GM08714 (cell line): Measurements from ENCODE around the gene ATF7IP.

Experiments used
- H3K4me3 ChIP-seq: fragments of 200-500 bp; sonication (Bioruptor generic); 2 replicates; pipeline ENCODE4 v1.5.1; 2014; ENCODE audit warnings: mild to moderate bottlenecking, low read length, inconsistent platforms
- ZNF274 ChIP-seq: IDR thresholded peaks from 2 replicates; pipeline ENCODE4 v1.6.1; 2012; ENCODE audit warnings: mild to moderate bottlenecking, low read depth, low read length

The ATF7IP gene

DNA sequence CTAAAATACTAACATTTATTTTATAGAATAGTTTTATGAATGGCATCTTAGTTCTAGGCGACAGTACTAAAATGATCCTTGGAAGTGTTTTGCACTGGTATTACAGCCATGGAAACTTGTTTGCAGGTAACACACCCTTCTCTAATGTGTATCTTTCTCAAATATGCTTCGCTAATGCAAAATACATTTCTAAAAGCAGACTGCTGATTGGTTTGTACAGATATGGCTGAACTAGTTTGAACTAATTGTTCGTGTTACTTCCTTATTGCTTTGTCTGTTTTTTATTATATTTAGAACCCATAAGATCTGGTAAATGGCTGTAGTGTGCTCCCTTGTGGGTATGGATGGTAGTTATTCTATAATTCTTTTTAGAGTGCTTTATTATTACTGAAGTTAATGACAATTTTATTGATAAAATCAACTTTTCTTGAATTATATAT is 53.0 kb downstream of the ATF7IP start:
- no peak overlapping the region for H3K4me3 ChIP-seq
- TF ChIP-seq ZNF274: no peak

DNA sequence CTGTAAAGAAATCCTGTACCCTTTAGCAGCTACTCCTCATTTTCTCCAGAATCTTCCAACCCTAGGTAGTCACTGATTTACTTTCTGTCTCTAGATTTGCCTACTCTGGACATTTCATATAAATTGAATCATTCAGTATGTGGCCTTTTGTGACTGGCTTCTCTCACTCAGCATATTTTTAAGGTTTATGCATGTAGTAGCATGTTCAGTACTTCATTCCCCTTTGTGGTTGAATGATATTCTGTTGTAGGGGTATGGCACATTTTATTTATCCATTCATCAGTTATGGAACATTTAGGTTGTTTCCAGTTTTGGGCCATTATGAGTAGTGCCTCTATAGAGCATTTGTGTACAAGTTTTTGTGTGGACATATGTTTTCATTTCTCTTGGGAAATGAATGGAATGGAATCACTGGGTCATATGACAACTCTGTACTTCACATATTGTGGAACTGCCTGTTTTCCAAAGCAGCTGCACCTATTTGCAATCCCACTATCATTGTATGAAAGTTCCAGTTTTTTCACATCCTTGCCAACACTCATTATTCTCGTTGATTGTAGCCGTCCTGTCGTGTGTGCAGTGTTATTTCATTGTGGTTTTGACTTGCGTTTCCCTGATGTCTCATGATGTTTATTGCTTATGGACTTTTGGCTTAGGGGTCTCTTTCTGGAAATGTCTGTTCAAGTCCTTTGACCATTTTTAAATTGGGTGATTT is 57.2 kb downstream of the ATF7IP start:
- no peak for TF ChIP-seq ZNF274
- H3K4me3 ChIP-seq: no peak overlapping the region

DNA sequence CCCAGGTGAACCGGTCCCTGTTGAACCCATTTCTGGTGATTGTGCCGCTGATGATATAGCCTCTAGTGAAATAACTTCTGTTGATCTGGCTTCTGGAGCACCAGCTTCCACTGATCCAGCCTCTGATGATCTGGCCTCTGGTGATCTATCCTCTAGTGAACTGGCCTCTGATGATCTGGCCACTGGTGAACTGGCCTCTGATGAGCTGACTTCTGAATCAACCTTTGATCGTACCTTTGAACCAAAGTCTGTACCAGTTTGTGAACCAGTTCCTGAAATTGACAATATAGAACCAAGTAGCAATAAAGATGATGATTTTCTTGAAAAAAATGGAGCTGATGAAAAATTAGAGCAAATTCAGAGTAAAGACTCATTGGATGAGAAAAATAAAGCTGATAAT is 59.1 kb downstream of the ATF7IP start:
- no peak for TF ChIP-seq ZNF274
- no peak overlapping the region for H3K4me3 ChIP-seq

DNA sequence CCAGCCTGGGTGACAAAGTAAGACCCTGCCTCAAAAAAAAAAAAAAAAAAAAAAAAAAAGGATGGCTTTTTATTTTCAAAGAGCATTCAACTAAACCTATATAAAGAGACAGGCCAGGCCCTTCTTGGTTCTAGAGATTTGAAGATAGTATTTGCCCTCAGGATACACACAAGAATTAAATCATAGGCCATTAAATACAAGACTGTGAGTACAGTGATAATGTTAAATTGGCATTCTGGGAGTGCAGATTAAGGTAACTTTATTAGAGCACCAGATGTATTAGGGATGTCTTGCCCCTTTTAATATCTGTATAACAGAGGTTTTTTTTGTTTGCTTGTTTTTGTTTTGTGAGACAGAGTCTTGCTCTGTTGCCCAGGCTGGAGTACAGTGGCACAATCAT is 61.3 kb downstream of the ATF7IP start:
- no peak overlapping the region for H3K4me3 ChIP-seq
- no peak for TF ChIP-seq ZNF274

DNA sequence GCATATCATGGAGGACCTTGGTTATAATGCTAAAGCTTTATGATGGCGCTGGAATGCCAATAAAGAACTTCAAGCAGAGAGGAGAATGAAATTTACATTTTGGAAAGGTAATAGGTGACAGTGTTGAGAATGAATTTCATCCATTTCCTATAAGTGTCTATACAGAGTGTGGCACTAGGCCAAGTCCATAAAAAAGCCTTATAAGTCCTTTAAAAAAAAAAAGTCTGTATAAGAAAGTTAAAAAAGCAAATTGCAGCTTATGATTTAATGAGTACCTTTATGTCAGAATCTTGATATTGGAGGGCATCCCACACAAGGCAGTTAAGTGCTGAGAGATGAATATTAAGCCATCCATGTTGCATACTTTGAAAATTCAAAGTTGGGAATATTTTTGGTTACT is 62.4 kb downstream of the ATF7IP start:
- no peak overlapping the region for H3K4me3 ChIP-seq
- TF ChIP-seq ZNF274: no peak

DNA sequence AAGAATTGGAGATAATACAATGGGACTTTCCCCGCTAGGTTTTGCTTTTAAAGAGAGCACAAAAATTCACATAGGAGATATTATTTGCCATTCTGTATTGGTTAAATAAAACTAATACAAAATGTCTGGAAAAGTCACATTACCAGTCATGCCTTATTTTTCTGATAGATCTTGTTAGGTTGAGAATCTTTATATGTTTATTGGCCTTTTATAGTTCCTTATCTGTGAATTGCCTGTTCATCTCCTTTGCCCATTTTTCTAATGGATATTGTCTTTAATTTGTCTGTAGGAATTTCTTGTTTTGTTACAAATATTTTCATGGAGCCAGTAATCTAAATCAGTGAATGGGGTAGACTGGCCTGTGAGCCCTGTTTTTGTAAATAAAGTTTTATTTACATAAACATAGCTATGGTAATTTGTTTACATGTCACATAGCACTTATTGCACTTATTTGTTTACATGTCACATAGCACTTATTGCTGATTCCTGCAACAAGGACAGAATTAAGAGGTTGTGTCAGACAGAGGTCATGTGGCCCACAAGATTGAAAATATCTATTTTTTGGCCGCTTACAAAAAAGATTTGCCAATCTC is 65.0 kb downstream of the ATF7IP start:
- no peak overlapping the region for H3K4me3 ChIP-seq
- no peak for TF ChIP-seq ZNF274

DNA sequence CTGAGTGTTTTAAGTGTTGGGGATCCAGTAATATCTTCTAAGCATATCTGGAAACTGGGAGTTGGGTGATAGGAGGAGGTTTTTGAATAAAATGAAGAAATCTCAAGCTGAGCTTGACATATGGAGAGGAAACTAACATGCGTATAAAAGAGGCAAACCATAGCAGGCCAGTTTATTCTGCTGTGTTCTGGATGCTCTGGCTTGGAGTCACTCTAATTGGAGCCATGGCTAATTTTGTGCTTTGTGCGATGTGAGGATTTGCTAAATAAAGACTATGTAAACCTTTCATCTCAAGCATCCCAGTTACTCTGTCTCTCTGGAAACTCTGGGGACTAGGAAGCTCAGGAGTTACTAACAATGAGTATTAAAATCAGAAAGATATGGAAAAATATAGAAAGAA is 66.5 kb downstream of the ATF7IP start:
- no peak overlapping the region for H3K4me3 ChIP-seq
- TF ChIP-seq ZNF274: no peak

DNA sequence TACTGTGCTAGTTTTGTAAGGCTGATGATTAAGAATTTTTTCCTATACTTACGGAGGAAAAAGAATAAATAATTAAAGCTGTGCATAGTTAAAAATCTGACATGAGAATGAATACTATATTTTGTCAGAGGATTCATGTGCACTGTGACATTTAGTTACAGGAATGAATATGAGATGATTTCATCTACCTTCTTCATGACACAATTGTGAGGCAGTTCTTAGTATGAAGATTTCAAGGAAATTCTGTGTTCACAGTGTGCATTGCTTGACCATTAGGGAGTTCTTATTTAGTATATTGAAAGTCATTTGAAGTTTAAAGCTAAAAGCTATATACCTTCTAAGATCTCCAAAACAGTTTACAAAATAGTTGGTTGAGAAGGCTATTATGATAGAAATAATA is 70.1 kb downstream of the ATF7IP start:
- H3K4me3 ChIP-seq: no peak overlapping the region
- no peak for TF ChIP-seq ZNF274

DNA sequence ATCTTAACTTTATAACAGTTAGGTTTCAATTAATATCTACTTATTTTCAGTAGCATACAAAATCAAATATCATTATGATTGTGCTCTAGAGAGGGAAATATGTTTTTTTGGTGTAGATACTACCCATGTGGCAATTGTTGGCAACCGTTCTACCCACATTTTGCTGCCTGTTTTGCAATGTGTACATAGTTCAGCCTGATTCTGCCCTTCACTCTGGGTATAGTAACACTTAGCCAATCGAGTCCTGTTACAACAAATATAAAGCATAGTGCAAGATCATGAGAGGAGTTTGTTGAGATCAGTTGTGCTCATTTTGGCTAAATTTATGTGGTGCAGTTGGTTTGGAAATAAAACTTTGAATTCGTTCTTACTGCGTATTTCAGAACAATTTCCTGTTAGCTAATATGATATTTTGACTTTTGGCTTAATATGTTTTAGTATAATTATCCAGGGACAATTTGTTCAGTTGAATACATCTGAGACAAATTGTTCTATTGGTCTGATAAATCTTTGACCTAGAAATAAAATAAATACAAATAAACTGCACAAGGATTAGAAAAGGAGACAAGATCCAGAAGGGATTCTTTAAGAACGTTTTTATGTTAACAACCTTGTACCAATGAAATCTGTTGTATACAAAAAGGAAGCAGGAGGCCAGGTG is 76.9 kb downstream of the ATF7IP start:
- no peak overlapping the region for H3K4me3 ChIP-seq
- TF ChIP-seq ZNF274: no peak

DNA sequence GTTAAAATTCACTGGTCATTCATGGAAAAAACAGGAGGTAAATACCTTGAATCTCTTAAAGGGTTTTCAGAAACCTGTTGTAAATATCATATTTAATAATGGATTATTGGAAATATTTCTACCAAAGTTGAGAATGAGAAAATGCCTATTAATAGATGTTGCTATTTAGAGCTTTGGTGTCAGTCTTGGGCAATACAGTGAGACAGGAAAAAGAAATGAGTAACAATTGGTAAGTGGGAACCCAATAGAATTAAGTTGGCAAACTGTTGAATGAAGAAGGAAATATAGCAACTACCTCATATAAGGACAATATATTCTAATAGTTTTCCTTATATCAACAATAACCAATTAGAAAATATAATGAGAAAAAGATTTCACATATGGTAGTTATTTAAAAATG is 78.0 kb downstream of the ATF7IP start:
- TF ChIP-seq ZNF274: no peak
- H3K4me3 ChIP-seq: no peak overlapping the region

DNA sequence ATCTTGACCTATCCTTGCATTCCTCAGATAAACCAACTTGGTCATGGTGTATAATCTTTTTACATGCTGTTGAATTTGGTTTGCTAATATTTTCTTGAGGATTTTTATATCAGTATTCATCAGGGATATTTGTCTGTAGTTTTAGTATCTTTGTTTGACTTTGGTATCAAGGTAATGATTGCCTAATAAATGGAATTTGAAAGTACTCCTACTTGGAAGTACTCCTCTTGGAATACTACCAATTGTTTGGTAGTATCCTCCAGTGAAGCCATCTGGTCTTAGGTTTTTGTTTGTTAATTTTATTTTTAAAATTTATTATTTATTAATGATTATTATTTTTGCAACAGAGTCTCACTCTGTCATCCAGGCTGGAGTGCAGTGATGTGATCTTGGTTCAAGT is 85.0 kb downstream of the ATF7IP start:
- H3K4me3 ChIP-seq: no peak overlapping the region
- TF ChIP-seq ZNF274: no peak

DNA sequence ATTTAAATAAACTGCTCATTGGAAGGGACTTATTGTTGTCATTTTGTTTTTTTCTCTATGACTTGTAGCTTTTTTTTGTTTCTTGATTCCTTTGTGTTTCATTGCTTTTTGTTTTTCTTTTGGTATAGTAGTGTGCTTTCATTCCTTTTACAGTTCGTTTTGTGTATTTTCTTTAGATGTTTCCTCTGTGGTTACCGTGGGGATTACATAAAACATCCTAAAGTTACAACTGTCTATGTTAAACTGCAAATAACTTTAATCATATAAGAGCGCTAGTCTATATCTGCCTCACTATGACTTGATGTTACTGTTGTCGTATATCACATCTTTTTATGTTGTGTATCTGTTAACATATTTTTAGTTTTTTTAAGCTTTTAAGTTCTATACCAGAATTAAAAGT is 86.9 kb downstream of the ATF7IP start:
- H3K4me3 ChIP-seq: no peak overlapping the region
- no peak for TF ChIP-seq ZNF274

DNA sequence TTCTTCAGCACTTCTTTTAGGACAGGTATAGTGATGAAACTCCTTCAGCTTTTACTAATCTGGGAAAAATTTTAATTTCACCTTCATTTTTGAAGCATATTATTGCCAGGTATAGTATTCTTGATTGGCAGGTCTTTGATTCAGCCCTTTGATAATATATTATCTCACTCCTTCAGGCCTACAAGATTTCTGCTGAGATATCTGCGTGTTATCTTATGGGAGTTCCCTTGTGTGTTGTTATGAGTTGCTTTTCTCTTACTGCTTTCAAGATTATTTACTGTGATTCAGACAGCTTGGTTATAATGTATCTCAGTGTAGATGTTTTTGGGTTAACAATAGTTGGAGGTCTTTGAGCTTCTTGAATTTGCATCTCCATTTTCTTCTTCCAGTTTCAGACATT is 87.4 kb downstream of the ATF7IP start:
- no peak for TF ChIP-seq ZNF274
- H3K4me3 ChIP-seq: no peak overlapping the region

DNA sequence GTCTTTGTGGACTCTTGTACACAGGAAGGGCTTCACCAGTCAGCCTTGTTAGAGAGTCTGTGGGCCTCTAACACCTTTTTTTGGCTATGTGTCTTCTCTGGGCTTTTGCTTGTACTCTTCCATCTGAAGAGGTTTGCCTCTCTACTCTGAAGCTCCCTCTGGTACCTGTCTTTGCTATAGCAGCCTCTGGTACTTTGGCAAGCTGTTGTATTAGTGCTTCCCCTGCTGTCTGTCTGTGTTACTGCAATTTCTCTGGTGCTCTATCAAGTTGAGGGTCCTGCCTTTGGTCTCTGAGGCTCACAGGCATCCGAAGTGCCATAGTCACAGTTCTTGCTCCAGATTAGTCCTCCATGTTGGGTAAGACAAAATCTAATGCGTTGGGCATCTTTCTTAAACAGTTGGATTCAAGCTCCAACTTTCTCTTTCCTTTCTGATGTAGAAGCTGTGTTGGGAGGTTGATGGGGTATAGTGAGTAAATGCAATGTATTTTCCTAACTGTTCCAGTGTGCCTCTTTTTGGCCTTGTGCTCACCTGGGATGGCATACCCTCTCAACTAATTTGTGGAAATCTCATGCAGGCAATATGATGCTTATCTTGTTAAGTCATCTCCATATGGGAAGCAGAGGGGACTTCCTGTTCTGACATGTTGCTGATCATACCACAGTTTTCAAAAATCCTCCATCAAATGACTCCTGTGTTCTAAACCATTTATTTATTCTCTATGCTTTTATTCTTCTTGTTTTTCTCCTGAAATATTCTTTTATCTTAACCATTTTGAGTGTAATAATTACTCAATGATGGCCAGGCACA is 88.8 kb downstream of the ATF7IP start:
- H3K4me3 ChIP-seq: no peak overlapping the region
- no peak for TF ChIP-seq ZNF274
